NCI-H1417 (cell line): ENCODE results near the gene STYXL1.
A peak's percentile ranks its signal among the peaks of the same experiment; 100 is the strongest.
"Not testable (repeated sequence)": the region's sequence is repeated elsewhere in the genome, so short reads cannot be mapped to it uniquely, and the experiment has no call there.

ENCODE experiments used
- DNase-seq, 3 experiments: peaks; one replicate each; lab custom pipeline; 2025; lab: John Stamatoyannopoulos, UW

STYXL1 gene, protein sequence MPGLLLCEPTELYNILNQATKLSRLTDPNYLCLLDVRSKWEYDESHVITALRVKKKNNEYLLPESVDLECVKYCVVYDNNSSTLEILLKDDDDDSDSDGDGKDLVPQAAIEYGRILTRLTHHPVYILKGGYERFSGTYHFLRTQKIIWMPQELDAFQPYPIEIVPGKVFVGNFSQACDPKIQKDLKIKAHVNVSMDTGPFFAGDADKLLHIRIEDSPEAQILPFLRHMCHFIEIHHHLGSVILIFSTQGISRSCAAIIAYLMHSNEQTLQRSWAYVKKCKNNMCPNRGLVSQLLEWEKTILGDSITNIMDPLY

DNA sequence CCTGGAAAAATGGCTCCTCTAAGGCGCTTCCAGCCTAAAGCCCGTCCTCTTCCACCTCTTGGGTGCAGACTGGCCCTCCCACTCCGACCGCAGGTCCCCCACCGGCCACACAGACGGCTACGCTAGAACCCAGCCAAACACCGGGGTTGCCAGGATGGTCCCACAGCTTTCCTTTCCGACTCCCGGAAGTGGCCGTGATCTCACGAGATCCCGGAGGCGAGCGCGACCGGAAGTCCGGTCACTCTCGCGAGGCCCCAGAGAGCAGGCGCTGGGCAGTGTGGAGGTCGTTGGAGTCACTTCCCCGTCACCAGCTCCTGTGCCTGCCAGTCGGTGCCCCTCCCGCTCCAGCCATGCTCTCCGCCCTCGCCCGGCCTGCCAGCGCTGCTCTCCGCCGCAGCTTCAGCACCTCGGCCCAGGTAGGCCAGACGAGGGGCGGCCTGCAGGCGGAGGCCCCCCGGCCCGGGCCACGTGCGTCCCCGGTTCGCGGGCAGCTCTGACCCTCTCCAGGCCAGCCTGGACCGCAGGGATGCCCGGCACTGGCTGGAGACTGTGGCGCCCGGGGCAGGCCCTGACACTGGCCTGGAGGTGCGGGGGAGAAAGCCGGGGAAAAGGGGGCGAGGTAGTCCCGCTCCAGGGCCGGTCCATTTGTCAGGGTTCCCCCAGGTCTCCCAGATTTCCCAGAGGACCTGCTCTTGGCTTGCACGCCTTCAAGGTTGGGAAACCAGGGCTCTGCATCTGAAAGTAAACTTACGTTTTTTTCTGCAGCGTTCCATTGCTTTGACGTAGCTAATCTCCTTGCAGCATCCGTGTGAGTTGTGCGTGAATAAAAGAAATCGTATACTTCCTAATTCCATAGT is at the start of gene STYXL1, which contains the start of gene MDH2:
Gene STYXL1, minus strand, starts transcription at position 190 of the 857 bp plus-strand sequence. CDS start 17,477 bp downstream, outside the sequence.
Gene MDH2, plus strand, starts transcription at position 296 of the 857 bp plus-strand sequence. Its CDS starts 55 bp downstream, at position 351.
- DNase-seq, result peak; percentile 94 to 97 (median 94)

GRCh38 chr7:76095908-76096307 is 48.1 kb upstream of the STYXL1 start:
- DNase-seq, result no peak

DNA sequence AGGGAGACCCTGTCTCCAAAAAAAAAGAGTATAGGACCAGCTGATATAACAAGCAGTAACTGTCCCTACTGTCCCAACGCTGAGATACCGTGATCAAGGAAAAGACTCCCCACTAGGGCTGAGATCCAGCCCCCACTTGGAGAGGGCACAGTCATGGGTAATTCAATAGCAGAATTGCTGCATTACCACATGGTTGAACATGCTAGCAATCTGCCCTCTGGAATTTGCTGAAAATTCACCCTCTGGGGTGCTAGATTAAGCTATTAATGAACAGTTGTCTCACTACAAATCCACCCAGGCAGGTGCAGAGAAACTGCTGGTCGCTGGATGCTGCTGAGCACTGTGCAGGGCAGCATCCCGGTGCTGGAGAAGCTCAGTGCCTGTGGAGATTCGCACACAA is 46.5 kb upstream of the STYXL1 start:
- DNase-seq, result not testable (repeated sequence)

GRCh38 chr7:76093531-76093930 is 45.7 kb upstream of the STYXL1 start:
- DNase-seq, result not testable (repeated sequence)

- no peak for DNase-seq
Measured at GRCh38 chr7:76091506-76091905, 43.7 kb upstream of the STYXL1 start.

DNA sequence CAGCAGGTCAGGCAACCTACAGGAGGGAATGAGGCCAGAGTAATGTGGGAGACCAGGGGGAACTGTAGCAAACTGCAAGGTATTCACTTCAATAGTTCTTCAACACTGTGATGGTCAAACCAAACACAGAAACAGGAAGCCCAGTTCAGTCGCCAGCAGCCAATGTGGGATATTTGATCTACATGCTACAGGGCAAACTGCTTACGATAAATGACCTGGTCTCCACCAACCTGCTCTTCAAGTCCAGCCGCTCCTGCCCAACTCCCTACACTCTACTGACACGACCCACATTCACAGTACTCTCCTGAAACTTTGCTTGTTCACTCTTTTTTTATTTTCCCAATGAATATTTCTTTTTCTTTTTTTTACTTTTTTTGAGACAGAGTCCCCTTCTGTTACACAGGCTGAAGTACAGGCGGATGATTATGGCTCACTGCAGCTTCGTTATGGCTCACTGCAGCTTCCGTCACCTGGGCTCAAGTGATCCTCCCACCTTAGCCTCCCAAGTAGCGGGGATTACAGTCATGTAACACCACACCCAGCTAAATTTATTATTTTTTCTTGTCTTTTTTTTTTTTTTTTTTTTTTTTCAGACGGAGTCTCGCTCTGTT is 42.2 kb upstream of the STYXL1 start:
- DNase-seq, result no peak

DNA sequence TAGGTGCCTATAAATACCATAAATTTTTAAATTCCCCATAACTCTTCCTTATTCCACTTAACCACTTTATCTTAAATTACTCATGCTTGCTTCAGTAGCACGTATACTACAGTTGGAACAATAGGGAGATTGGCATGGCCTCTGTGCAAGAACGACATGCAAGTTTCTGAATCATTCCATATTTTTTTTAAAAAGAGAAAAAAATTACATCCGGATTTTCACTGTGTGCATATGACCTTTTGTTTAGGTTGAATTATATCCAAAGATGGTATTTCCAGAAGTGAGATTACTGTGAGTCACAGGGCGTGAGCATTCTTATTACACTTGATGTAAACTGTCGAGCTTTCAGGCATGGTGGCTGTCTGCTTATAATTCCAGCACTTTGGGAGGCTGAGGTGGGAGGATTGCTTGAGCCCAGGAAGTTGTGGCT is 39.6 kb upstream of the STYXL1 start:
- DNase-seq, result not testable (repeated sequence)

DNA sequence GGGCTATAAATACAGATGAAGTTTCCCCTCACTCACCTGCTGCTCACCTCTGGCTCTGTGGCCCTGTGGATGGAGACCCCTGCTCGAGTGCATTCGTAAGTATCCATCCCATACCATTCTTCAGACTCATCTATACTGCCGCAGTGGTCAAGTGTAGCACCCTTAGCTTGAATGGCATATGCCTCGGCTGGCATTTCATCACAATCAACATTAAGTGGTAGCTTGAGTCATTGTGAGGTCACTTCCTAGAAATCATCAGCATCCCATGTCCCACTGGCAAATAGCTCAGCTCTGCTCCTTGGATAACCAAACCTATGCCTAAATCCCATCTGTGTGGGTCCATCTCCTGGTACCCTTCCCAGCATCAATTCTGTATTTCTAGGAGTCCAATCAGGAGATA is 38.3 kb upstream of the STYXL1 start:
- DNase-seq, result no peak

DNA sequence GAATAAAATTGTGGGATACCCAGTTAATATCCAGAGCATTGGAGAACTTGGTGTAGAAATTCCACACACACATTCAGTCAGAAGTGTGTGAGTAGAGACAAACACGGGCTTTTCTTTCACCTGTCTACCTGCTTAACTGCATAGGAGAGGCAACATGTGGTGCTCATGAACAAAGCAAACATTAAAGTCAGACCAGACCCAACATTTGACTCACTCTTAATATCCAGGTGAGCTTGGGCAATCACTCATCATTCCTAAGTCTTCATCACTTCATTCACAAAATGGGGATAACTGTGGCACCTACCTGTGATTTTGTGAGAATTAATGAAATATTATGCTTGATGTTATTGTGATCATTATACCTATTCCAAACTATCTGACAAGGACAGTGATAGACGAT is 36.3 kb upstream of the STYXL1 start:
- peak in 1 of 3 experiments; percentile 28 for DNase-seq

- DNase-seq, result no peak
Measured at GRCh38 chr7:76080204-76080603, 32.4 kb upstream of the STYXL1 start.

DNA sequence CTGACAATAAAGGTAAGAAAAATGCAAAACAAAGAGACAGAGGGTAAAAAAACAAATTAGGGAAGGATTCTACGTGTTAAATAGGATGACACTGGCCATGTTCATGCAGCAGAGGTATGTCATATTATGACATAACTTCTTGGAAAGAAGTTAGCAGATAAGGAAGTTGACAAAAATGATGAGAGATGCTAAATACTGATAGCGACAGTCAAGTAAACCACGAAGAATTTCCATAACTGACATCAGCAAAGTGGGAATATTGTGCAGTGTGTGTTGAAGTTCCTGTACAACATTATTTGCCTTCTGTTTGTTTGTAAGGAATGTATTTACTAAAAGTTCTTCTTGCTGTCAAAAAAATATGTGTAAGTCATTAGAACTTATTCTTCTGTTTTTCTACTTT is 29.6 kb upstream of the STYXL1 start:
- no peak for DNase-seq

- DNase-seq, result no peak
Measured at GRCh38 chr7:76076995-76077394, 29.2 kb upstream of the STYXL1 start.

DNA sequence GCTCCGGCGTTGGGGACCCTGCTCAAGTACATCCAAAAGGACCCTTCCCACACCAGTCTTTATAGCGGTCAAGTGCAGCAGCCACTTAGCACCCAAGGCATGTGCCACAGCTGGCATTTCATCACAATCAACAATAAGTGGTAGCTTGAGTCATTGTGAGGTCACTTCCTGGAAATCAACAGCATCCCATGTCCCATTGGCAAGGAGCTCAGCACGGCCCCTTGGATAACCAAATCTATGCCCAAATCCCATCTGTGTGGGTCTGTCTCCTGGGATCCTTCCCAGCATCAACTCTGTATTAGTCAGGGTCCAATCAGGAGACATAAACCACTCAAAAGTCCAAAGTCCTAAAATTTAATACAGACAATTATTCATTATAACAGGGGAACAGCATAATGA is 27.2 kb upstream of the STYXL1 start:
- no peak for DNase-seq

GRCh38 chr7:76074306-76074971 is 26.6 kb upstream of the STYXL1 start:
- DNase-seq, result no peak

- no peak for DNase-seq
Measured at GRCh38 chr7:76073335-76073990, 25.7 kb upstream of the STYXL1 start.

GRCh38 chr7:76072243-76073148 is 24.7 kb upstream of the STYXL1 start:
- DNase-seq, result no peak

DNA sequence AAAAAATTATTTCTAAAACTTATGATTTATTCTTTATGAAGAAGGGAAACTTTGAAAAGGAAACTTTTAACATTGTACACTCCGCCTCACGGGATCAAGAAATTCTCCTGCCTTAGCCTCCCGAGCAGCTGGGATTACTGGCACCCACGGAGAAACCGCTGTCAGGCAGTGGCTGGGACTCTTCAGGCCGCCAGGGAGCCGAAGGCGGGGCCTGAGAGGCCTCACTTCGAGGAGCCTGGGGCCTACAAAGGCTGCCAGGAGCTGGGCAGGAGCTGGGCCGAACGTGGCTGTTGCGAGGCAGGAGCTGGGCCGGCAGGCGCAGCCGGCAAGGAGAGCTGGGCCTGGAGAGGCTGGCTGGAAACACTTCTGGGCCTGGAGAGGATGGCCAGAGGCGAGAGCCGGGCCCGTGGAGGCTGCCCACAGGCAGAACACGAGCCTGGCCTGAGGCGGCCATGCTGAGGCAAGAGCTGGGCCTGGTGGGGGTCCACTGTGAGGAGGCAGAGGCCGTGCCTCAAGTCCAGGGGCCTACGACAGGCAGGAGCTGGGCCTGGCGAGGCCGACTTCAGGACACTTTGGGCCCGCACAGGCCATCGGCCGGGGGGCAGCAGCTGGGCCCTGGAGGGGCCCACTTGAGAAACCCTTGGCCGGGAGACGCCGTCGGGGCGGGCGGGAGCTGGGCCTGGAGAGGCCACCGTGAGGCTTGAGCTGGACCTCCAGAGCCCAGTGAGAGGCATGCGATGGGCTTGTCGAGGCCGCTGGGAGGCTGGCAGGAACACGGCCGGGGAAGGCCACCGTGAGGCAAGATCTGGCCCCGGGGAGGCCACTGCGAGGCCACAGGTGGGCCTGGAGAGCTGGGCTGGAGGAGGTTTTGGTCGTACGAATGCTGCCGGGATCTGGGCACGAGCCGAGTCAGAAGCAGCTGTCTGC is 23.8 kb upstream of the STYXL1 start:
- DNase-seq, result no peak

GRCh38 chr7:76069238-76069638 is 21.4 kb upstream of the STYXL1 start:
- no peak for DNase-seq
